Skeletal muscle tissue (tissue), 4 donors: ENCODE data around the gene GAB1. TPM values are rescaled to one million over a fixed set of nuclear protein-coding genes. Genes with fewer than 3 reads are reported as not detected.

Experiments used
- H3K27ac ChIP-seq: one replicate; pipeline ENCODE4 v1.7.0; 2013; ENCODE audit warnings: mild to moderate bottlenecking, low read depth, low read length, inconsistent platforms
- H3K27me3 ChIP-seq, 3 donors: one replicate each; pipeline ENCODE4 v1.7.0; 2013; ENCODE audit warnings: low read length in 3 of 3; ENCODE audit not compliant: control insufficient read depth in 3 of 3, insufficient read depth in 3 of 3
- H3K36me3 ChIP-seq, 3 donors: one replicate each; pipeline ENCODE4 v1.7.0; 2013; ENCODE audit warnings: low read length in 3 of 3; ENCODE audit not compliant: control insufficient read depth in 3 of 3, insufficient read depth in 3 of 3
- H3K4me1 ChIP-seq, 3 donors: one replicate each; pipeline ENCODE4 v1.7.0; 2013; ENCODE audit warnings: low read length in 3 of 3, mild to moderate bottlenecking in 3 of 3; ENCODE audit not compliant: control insufficient read depth in 3 of 3, insufficient read depth in 3 of 3
- H3K4me3 ChIP-seq, 3 donors: one replicate each; pipeline ENCODE4 v1.7.0; 2013; ENCODE audit warnings: low read length in 3 of 3
- H3K9ac ChIP-seq, 3 donors: one replicate each; pipeline ENCODE4 v1.7.0; 2013; ENCODE audit warnings: low read length in 3 of 3, mild to moderate bottlenecking in 3 of 3, moderate library complexity in 2 of 3, low read depth in 1 of 3
- H3K9me3 ChIP-seq, 3 donors: one replicate each; pipeline ENCODE4 v1.7.0; 2013; ENCODE audit warnings: low read length in 3 of 3; ENCODE audit not compliant: control insufficient read depth in 3 of 3
- total RNA-seq: library from RNA; depleted of rRNA; stranded (reverse); fragments of >200 nt; gene quantifications from one replicate; pipeline ENCODE4 v1.2.3, GENCODE V29; 2014
- donor health status: Osteomylitis.

GAB1 gene
- total RNA-seq, 1 donor from 2014 or later: 36.0 TPM

GRCh38 chr4:143381189-143382118 lies 44.8 kb downstream of the GAB1 start:
- Histone ChIP-seq H3K9ac (peak overlapping the region in 2 of 3 donors; percentile 36 to 58), H3K4me3 (peak overlapping the region in 1 of 3 donors; percentile 8), H3K4me1 (peaks cover 52 to 73% (median 65%) of the 10 kb centered on the region in 3 donors), H3K9me3 (no peaks in the 10 kb centered on the region), H3K27ac (peak overlapping the region; percentile 78), H3K36me3 (no peaks in the 10 kb centered on the region), H3K27me3 (no peaks in the 10 kb centered on the region)

- no peaks in the 10 kb centered on the region for H3K9me3 ChIP-seq
- H3K4me3 ChIP-seq: peak overlapping the region in 2 of 3 donors; percentile 30 to 40
- H3K27me3 ChIP-seq: no peaks in the 10 kb centered on the region
- H3K36me3 ChIP-seq: no peaks in the 10 kb centered on the region
- H3K4me1 ChIP-seq: peaks cover 41 to 69% (median 53%) of the 10 kb centered on the region in 3 donors
- peak overlapping the region; percentile 78 for H3K27ac ChIP-seq
- H3K9ac ChIP-seq: peak overlapping the region; percentile 36 to 59 (median 58)
Measured at GRCh38 chr4:143382596-143382995, 45.9 kb downstream of the GAB1 start.

- H3K27me3 ChIP-seq: no peaks in the 10 kb centered on the region
- no peaks in the 10 kb centered on the region for H3K9me3 ChIP-seq
- peak overlapping the region; percentile 36 to 59 (median 58) for H3K9ac ChIP-seq
- peak overlapping the region in 1 of 3 donors; percentile 30 for H3K4me3 ChIP-seq
- H3K36me3 ChIP-seq: no peaks in the 10 kb centered on the region
- H3K4me1 ChIP-seq: peaks cover 36 to 69% (median 48%) of the 10 kb centered on the region in 3 donors
- peak overlapping the region; percentile 78 for H3K27ac ChIP-seq
Measured at GRCh38 chr4:143383005-143383574, 46.4 kb downstream of the GAB1 start.

- H3K9me3 ChIP-seq: no peaks in the 10 kb centered on the region
- H3K27me3 ChIP-seq: no peaks in the 10 kb centered on the region
- no peak overlapping the region for H3K9ac ChIP-seq
- H3K4me3 ChIP-seq: peak overlapping the region in 2 of 3 donors; percentile 17 to 37
- peaks cover 28 to 67% (median 43%) of the 10 kb centered on the region in 3 donors for H3K4me1 ChIP-seq
- peak overlapping the region; percentile 57 for H3K27ac ChIP-seq
- H3K36me3 ChIP-seq: no peaks in the 10 kb centered on the region
Measured at GRCh38 chr4:143384381-143384994, 47.8 kb downstream of the GAB1 start.

- no peaks in the 10 kb centered on the region for H3K36me3 ChIP-seq
- peaks cover 36 to 67% (median 52%) of the 10 kb centered on the region in 3 donors for H3K4me1 ChIP-seq
- H3K27ac ChIP-seq: no peak overlapping the region
- H3K4me3 ChIP-seq: no peak overlapping the region
- H3K9ac ChIP-seq: no peak overlapping the region
- H3K27me3 ChIP-seq: no peaks in the 10 kb centered on the region
- no peaks in the 10 kb centered on the region for H3K9me3 ChIP-seq
Measured at GRCh38 chr4:143386812-143387211, 50.1 kb downstream of the GAB1 start.

- Histone ChIP-seq H3K4me3 (no peak overlapping the region), H3K4me1 (peaks cover 39 to 52% (median 48%) of the 10 kb centered on the region in 3 donors), H3K27ac (peak overlapping the region; percentile 17), H3K9me3 (no peaks in the 10 kb centered on the region), H3K36me3 (no peaks in the 10 kb centered on the region), H3K27me3 (no peaks in the 10 kb centered on the region), H3K9ac (peak overlapping the region in 1 of 3 donors; percentile 20)
Measured at GRCh38 chr4:143389579-143390195, 53.0 kb downstream of the GAB1 start.

- H3K27me3 ChIP-seq: no peaks in the 10 kb centered on the region
- H3K9ac ChIP-seq: peak overlapping the region in 1 of 3 donors; percentile 20
- H3K4me1 ChIP-seq: peaks cover 37 to 47% (median 44%) of the 10 kb centered on the region in 3 donors
- H3K27ac ChIP-seq: peak overlapping the region; percentile 44
- H3K4me3 ChIP-seq: peak overlapping the region in 1 of 3 donors; percentile 17
- no peaks in the 10 kb centered on the region for H3K9me3 ChIP-seq
- no peaks in the 10 kb centered on the region for H3K36me3 ChIP-seq
Measured at GRCh38 chr4:143390764-143391163, 54.1 kb downstream of the GAB1 start.

GRCh38 chr4:143391261-143391660 lies 54.6 kb downstream of the GAB1 start:
- Histone ChIP-seq H3K9me3 (no peaks in the 10 kb centered on the region), H3K4me3 (no peak overlapping the region), H3K4me1 (peaks cover 37 to 51% (median 48%) of the 10 kb centered on the region in 3 donors), H3K9ac (peak overlapping the region in 2 of 3 donors; percentile 9 to 35), H3K36me3 (no peaks in the 10 kb centered on the region), H3K27ac (peak overlapping the region; percentile 44), H3K27me3 (no peaks in the 10 kb centered on the region)

- Histone ChIP-seq H3K27ac (peak overlapping the region; percentile 44), H3K36me3 (no peaks in the 10 kb centered on the region), H3K9ac (peak overlapping the region; percentile 9 to 44 (median 35)), H3K4me1 (peaks cover 40 to 58% (median 54%) of the 10 kb centered on the region in 3 donors), H3K27me3 (no peaks in the 10 kb centered on the region), H3K4me3 (peak overlapping the region in 1 of 3 donors; percentile 48), H3K9me3 (no peaks in the 10 kb centered on the region)
Measured at GRCh38 chr4:143391895-143392294, 55.2 kb downstream of the GAB1 start.
